GM19395 (cell line): ENCODE measurements around the gene PRIM1.
"Not testable (repeated sequence)": the region's sequence is repeated elsewhere in the genome, so short reads cannot be mapped to it uniquely, and the experiment has no call there.

Experiments used
- ATAC-seq: cut with Tn5 transposase; IDR thresholded peaks from one replicate; pipeline ENCODE4 v1.9.1; 2021; ENCODE audit warnings: mild to moderate bottlenecking, moderate library complexity; ENCODE audit not compliant: unreplicated experiment

Gene PRIM1

DNA sequence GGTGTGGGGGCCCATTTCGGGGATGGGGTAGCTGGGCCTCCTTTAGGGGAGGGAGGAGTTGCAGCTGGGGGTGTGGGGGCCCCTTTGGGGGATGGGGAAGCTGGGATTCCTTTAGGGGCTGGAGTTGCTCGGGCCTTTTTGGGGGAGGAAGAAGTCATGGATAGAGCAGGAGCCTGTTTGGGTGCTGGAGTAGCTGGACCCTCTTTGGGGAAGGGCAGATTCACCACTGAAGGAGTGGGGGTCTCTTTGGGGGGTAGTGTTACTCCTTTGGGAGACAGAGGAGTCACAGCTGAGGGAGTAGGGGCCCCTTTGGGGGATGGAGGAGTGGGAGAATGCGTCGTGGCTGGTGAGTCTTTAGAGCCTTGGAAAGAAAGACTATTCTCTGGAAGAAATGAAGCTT, 33.5 kb downstream of the PRIM1 start:
- no peak for ATAC-seq

DNA sequence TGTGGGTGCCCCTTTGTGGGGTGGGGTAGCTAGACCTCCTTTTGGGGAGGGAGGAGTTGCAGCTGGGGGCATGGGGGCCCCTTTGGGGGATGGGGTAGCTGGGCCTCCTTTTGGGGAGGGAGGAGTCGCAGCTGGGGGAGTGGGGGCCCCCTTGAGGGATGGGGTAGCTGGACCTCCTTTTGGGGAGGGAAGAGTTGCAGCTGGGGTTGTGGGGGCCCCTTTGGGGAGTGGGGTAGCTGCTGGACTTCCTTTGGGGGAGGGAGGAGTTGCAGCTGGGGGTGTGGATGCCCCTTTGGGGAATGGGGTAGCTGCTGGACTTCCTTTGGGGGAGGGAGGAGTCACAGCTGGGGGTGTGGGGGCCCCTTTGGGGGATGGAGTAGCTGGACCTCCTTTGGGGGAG, 34.0 kb downstream of the PRIM1 start:
- ATAC-seq: no peak

DNA sequence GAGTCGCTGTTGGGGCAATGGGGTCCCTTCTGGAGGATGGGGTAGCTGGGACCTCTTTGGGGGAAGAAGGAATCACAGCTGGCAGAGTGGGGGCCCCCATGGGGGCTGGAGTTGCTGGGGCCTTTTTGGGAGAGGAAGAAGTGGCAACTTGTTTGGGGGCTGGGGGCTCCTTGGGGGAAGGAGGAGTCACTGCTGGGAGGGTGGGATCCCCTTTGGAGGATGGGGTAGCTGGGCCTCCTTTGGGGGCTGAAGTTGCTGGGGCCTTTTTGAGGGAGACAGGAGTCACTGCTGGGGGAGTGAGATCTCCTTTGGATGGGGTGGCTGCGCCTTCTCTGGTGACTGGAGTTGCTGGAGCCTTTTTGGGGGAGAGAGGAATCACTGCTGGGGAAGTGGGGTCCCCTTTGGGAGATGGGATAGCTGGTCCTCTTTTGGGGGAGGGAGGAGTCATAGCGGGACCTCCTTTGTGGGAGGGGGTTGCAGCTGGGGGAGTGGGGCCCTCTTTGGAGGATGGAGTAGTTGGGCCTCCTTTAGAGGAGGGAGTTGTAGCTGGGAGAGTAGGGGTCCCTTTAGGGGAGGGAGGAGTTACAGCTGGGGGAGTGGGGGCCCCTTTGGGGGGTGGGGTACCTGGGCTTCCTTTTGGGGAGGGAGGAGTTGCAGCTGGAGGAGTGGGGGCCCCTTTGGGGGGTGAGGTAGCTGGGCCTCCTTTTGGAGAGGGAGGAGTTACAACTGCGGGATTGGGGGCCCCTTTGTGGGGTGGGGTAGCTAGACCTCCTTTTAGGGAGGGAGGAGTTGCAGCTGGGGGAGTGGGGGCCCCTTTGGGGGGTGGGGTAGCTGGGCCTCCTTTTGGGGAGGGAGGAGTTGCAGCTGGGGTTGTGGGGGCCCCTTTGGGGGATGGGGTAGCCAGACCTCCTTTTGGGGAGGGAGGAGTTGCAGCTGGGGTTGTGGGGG, 34.9 kb downstream of the PRIM1 start:
- ATAC-seq: no peak

DNA sequence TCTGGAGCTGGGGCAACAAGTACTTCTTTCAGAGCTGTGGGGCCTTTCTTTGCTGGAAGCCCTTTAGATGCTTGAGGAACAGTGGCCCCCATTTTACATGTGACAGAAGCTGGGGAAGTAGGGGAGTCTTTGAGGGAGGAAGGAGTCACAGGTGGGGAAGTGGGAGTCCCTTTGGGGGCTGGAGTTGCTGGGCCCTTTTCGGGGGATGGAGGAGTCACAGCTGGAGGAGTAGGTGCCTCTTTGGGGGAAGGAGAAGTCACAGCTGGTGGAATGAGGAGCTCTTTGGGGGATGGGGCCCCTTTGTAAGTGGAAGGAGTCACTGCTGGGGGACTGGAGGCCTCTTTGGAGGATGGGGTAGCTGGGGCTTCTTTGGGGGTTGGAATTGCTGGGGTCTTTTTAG, 35.7 kb downstream of the PRIM1 start:
- no peak for ATAC-seq

DNA sequence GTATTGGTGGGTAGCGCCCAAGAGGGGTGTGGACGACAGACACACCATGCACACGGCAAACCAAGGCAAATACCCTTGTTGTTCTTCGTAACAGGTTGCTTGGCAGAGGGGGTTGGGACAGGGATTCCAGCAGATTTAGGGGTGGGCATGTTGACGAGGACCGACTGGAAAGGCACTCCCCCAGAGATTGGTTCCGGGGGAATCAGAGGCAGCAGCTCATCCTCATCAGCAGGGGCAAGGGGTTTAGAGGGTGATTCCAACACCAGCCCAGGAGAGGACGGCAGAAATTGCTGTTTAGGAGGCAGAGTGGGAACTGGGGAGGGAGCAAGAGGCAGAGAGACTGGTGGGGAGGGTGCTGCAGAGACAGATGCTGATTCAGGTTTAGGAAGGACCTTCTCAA, 36.3 kb downstream of the PRIM1 start:
- ATAC-seq: no peak

DNA sequence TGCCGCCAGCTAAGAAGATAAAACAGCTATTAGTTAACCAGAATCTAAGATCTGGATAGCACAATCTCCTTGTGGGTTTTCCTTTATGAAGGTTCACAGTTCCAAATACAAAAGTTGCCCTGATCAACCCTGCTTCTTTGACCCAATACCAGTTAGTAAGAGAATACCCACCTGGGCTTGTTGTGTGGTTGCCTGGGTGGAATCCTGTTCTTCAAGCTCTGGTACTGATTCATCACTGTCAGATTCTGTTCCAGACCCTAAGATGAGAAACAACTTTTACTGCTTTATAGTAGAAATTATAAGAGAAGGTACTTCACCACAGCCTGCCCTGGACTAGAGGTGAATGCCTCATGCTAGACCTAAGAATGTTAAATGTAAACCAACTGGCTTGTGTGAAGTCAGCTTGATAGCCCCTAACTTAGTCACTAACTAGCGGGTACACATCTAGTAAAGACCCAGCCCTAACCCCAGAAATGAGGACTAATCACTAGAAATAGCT, 37.6 kb downstream of the PRIM1 start:
- ATAC-seq: no peak

DNA sequence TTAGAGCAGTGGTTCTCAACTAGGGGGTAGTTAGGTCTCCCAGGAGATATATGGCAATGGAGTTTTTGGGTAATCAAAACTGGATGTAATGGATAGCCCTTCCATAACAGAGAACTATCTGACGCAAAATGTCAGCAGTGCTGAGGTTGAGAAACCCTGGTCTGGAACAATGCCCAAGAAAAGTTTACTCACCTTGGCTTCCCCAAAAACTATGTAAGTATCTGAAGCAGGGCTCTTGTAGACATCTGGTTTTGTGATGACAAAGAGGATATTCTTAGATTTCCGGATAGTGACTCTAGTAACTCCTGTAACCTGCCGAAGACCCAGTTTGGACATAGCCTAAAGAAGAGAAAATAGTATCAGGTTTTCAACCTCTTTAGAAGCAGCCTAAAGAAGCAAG, 38.8 kb downstream of the PRIM1 start:
- no peak for ATAC-seq

DNA sequence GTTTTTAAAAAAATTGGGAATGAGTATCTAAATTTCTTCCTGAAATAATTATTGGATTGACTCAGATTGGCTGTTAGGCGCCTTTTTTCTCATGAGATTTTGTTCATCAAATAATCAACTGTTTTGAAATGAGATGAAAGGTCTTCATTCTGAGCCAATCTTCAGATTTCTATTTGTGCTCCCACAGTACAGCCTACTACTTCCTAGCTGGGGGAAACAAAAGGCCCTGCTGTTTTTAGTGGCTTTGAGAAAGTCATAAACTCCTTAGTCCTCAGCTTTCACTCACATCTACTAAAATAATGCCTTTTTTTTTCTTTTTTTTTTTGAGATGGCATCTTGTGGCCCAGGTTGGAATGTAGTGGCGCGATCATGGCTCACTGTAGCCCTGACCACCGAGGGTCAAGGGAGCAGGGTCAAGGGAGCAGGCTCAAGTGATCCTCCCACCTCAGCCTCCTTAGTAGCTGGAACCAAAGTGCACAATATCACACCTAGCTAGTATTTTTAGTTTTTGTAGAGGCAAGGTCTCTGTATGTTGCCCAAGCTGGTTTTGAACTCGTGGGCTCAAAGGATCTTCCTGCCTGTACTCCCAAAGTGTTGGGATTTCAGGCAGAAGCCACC, 42.3 kb downstream of the PRIM1 start:
- no peak for ATAC-seq

DNA sequence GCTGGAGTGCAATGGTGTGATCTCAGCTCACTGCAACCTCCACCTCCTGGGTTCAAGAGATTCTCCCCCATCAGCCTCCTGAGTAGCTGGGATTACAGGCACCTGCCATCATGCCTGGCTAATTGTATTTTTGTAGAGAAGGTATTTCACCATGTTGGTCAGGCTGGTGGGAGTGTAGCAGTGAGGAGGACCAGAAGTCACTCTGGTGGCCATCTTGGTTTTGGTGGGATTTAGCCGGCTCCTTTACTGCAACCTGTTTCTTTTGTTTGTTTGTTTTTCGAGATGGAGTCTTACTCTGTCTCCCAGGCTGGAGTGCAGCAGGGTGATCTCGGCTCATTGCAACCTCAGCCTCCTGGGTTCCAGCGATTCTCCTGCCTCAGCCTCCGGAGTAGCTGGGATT, 47.6 kb downstream of the PRIM1 start:
- not testable (repeated sequence) for ATAC-seq

DNA sequence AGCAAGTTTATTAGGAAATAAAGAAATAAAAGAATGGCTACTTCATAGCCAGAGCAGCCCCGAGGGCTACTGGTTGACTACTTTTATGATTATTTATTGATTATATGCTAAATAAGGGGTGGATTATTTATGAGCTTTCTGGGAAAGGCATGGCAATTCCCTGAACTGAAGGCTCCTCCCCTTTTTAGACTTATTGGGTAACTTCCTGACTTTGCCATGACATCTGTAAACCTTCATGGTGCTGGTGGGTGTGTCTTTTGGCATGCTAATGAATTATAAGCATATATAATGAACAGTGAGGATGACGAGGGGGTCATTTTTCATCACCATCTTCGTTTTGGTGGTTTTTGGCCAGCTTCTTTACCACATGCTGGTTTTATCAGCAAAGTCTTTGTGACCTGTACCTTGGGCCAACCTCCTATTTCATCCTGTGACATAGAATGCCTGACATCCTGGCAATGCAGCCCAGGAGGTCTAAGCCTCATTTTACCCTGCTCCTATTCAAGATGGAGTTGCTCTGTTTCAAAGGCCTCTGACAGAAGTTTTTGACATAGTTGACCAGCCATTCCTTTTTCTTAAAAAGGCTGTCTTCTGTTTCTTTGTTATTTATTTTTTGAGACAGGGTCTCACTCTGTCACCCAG, 53.0 kb downstream of the PRIM1 start:
- ATAC-seq: no peak

DNA sequence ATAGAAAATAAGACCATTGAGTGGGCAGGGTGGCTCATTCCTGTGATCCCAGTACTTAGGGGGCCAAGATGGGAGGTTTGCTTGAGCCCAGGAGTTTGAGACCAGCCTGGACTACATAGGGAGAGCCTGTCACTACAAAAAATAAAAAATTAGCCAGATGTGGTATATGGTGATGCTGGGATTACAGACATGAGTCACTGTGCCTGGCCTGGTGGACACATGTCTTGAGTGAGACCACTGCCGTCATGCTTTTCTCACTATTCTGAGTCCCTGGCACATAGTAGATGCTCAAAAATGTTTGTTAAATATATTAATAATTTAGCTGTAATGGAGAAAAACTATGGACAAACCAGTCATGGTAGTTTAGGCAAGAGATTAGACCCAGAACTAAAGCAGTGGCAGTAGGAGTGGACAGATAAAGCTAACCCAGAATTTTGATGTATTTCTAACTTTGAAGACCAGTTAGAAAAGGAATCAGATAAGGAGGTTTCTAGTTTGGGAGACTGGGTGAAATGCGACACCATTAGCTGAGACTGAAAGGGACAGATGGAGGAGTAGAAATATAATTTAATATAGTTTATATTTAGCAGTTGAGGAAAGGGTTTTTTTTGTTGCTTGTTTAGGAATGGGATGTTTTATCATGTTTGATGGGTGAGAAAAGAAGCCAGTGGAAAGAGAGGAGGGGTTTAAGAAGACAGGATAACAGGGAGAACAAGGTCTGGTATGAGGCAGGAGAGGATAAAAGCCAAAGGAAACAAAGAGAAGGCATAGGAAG, 56.6 kb downstream of the PRIM1 start:
- ATAC-seq: no peak

DNA sequence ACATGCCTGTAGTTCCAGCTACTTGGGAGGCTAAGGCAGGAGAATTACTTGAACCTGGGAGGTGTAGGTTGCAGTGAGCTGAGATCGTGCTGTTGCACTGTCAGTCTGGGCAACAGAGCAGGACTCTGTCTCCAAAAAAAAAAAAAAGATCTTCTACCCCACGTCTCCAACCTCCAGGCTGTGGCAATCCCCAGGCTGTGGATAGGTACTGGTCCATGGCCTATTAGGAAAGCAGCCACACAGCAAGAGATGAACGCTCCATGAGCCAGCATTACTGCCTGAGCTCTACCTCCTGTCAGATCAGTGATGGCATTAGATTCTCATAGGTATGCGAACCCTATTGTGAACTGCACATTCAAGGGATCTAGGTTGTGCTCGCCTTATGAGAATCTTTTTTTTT, 58.0 kb downstream of the PRIM1 start:
- no peak for ATAC-seq

DNA sequence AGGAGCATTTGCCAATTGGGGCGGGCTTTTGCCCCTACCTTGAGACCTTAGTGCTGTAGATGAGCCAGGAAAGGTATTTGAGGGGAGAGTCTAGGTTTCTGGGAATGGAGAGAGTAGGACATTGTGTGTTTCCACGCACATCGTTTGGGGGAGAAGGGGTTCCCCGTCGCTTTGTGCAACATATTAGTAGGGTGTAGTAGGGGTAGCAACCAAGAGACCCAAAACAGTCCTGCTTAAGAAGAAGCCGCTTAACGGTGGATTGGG, 63.3 kb downstream of the PRIM1 start:
- ATAC-seq: no peak

DNA sequence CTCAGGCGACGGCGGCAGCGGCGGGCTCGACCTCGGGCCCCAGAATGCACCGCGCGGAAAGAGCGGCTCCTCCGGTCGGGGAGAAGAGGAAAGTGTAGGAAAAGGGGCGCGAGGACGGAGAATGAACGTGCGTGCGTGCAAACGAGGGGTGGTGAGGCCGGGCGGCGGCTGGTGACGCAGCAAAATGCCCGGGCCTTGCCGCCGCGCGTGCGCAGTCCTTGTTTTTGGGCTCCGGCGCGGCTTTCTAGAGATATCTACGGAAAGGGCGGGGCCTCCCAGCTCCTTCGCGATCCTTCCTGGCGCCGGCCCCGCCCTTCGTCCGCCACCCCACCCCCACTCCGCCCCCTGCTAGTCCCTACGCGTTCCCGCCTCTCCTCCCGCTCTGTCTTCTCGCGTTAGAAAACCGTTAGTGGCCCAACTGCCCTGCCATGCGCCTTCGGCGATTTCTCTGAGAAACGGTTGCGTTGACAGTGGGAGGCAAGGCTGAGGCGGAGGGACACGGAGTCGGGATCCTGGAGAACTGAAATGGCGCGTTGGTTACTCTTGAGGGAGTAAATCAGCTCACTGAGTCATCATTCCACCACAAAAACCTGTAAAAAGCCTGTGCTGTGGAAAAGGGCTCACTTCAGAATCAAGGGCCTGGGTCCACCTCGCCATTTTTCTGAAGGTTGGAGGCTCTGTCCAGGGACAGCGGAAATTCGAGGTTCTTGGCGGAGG, 63.8 kb downstream of the PRIM1 start, which contains the start of gene PTGES3:
Gene PTGES3 (minus strand): TSS at position 156 of the 717 bp plus-strand sequence. CDS start 285 bp downstream, outside the sequence.
- peak; percentile 69 for ATAC-seq

DNA sequence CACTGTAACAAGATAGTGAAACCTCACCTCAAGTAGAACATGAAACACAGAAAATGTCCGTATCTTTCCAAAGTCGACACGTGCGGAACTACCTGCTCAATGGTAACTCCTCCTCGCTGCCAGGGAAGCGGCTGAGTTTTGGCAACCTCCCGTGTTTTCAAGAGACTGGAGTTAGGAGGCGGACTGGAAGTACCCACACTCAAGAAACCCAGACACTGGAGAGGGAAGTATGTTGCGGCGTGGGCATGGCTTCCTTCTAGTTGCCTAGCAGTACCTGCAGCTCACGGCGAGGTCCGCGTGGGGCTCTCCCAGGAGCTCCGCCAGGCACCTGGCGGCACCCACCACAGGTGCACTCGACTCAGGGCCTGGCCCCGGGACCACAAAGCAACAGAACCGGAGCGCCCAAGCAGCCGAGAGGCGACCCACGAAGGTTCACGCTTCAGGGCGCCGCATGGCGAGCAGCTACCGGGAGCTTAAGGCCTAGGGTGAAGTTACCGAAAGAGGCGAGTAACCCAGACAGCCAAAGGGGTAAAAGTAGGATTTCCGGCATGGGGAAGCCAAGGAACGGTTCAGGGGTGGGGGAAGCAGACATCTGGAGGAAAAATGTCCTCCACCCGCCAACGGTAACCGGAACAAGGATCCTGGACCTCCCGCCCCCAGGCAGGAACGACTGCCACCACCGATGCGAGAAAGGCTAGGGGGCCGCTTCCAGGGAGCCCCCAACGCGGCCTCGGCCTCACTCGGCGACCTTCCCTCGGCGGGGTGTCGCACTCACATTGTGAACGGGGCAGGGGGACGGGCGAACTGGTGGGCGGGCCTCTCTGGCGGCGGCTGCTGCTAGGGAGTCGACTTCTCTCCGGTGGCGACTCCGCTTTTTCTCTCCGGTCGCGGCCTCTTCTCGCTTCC, 64.6 kb downstream of the PRIM1 start:
- peak; percentile 16 for ATAC-seq

DNA sequence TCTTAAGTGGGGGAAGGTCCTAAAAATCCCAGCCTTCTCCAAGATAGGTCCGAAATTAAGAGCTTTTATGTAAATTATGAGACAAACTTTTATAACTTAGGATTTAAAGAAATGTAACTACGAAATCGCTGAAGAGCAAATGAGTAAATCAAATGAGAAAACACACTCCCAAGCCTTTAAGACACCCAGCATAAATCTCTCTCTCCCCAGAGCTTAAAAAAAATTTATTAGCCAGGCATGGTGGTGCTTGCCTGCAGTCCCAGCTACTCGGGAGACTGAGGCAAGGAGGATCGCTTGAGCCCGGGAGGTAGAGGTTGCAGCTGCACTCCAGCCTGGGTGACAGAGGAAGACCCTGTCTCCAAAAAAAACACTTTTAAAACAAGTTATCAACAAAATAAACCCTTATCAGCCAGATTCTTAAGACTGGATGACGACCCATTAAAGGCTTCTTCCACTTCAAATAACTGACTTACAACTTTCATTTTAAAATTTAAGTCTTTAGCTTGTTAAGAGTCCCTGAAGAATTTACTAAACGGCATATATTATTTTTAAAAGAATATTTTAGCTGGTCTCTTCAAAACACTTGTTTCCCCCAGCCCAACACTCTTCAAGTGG, 67.3 kb downstream of the PRIM1 start:
- no peak for ATAC-seq

DNA sequence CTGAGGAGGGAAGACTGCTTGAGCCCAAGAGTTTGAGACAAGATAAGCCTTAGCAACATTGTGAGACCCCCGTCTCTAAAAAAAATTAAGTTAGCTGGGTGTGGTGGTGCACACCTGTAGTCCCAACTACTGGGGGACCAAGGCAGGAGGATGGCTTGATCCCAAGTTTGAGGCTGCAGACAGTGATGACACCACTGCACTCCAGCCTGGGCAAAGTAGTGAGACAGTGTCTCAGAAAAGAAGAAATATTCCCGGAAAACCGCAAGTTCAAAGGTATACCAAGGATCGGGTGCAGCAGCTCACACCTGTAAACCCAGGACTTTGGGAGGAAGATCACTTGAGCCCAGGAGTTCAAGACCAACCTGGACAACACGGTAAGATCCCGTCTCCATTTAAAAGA, 69.8 kb downstream of the PRIM1 start:
- ATAC-seq: no peak
